DMS114 treated with DMSO at 0.1 percent for 48 hours (cell line): ENCODE results near the gene ALG3.

Experiments
- DNase-seq: peaks from one replicate; lab custom pipeline; 2025; ENCODE audit not compliant: unreplicated experiment; lab: John Stamatoyannopoulos, UW

ALG3 gene

GRCh38 chr3:184200825-184201224, 47.9 kb downstream of the ALG3 start:
- no peak for DNase-seq

GRCh38 chr3:184198509-184198908, 50.3 kb downstream of the ALG3 start:
- DNase-seq = no peak

GRCh38 chr3:184196536-184196935, 52.2 kb downstream of the ALG3 start:
- DNase-seq = no peak

- DNase-seq = no peak
These were observed 54.7 kb downstream of the ALG3 start for GRCh38 chr3:184193991-184194539.

- no peak for DNase-seq
These were observed 55.9 kb downstream of the ALG3 start for GRCh38 chr3:184192889-184193288.
